ENCODE data around the gene ADAMTS10.

The ADAMTS10 gene

GRCh38 chr19:8573316-8573715, 37.2 kb downstream of the ADAMTS10 start:
- no peak for TF ChIP-seq ZBTB7A (IDR thresholded peaks at IDR 0.05; ENCODE audit: low read depth)
- no peak for TF ChIP-seq CEBPB (IDR thresholded peaks at IDR 0.05)
- TF ChIP-seq CREB1 (IDR thresholded peaks at IDR 0.05; ENCODE audit: low read depth) = no peak

- TF ChIP-seq FOXM1 (IDR thresholded peaks at IDR 0.05; ENCODE audit: borderline replicate concordance, low read depth) (no peak), TEAD4 (IDR thresholded peaks at IDR 0.05) (no peak), NFIC (IDR thresholded peaks at IDR 0.05) (no peak), CEBPB (IDR thresholded peaks at IDR 0.05) (no peak), ZBTB7A (IDR thresholded peaks at IDR 0.05; ENCODE audit: low read depth) (no peak), EP300 (IDR thresholded peaks at IDR 0.05; ENCODE audit: borderline replicate concordance) (no peak), EGR1 (IDR thresholded peaks at IDR 0.05) (no peak), RAD21 (IDR thresholded peaks at IDR 0.05; ENCODE audit: low read depth) (no peak), CREB1 (IDR thresholded peaks at IDR 0.05; ENCODE audit: low read depth) (no peak), YY1 (IDR thresholded peaks at IDR 0.05; ENCODE audit: low read depth) (no peak), TCF12 (IDR thresholded peaks at IDR 0.05; ENCODE audit: low read depth) (no peak), TAF1 (IDR thresholded peaks at IDR 0.05; ENCODE audit: low read depth) (no peak)
- TF ChIP-seq, protein P1, sequence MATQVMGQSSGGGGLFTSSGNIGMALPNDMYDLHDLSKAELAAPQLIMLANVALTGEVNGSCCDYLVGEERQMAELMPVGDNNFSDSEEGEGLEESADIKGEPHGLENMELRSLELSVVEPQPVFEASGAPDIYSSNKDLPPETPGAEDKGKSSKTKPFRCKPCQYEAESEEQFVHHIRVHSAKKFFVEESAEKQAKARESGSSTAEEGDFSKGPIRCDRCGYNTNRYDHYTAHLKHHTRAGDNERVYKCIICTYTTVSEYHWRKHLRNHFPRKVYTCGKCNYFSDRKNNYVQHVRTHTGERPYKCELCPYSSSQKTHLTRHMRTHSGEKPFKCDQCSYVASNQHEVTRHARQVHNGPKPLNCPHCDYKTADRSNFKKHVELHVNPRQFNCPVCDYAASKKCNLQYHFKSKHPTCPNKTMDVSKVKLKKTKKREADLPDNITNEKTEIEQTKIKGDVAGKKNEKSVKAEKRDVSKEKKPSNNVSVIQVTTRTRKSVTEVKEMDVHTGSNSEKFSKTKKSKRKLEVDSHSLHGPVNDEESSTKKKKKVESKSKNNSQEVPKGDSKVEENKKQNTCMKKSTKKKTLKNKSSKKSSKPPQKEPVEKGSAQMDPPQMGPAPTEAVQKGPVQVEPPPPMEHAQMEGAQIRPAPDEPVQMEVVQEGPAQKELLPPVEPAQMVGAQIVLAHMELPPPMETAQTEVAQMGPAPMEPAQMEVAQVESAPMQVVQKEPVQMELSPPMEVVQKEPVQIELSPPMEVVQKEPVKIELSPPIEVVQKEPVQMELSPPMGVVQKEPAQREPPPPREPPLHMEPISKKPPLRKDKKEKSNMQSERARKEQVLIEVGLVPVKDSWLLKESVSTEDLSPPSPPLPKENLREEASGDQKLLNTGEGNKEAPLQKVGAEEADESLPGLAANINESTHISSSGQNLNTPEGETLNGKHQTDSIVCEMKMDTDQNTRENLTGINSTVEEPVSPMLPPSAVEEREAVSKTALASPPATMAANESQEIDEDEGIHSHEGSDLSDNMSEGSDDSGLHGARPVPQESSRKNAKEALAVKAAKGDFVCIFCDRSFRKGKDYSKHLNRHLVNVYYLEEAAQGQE (IDR thresholded peaks at IDR 0.05; ENCODE audit: low read depth) = no peak
- TF ChIP-seq, protein P2, sequence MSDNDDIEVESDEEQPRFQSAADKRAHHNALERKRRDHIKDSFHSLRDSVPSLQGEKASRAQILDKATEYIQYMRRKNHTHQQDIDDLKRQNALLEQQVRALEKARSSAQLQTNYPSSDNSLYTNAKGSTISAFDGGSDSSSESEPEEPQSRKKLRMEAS (IDR thresholded peaks at IDR 0.05) = no peak
- TF ChIP-seq, protein P3, sequence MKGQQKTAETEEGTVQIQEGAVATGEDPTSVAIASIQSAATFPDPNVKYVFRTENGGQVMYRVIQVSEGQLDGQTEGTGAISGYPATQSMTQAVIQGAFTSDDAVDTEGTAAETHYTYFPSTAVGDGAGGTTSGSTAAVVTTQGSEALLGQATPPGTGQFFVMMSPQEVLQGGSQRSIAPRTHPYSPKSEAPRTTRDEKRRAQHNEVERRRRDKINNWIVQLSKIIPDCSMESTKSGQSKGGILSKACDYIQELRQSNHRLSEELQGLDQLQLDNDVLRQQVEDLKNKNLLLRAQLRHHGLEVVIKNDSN (IDR thresholded peaks at IDR 0.05) = no peak
Measured at GRCh38 chr19:8571006-8571411, 39.5 kb downstream of the ADAMTS10 start.

- no peak for TF ChIP-seq EGR1 (IDR thresholded peaks at IDR 0.05)
- TF ChIP-seq, protein P3 (IDR thresholded peaks at IDR 0.05) = no peak
- no peak for TF ChIP-seq CREB1 (IDR thresholded peaks at IDR 0.05; ENCODE audit: low read depth)
- no peak for TF ChIP-seq ZBTB7A (IDR thresholded peaks at IDR 0.05; ENCODE audit: low read depth)
- no peak for TF ChIP-seq TAF1 (IDR thresholded peaks at IDR 0.05; ENCODE audit: low read depth)
- no peak for TF ChIP-seq YY1 (IDR thresholded peaks at IDR 0.05; ENCODE audit: low read depth)
Measured at GRCh38 chr19:8569066-8569771, 41.3 kb downstream of the ADAMTS10 start.

- no peak for TF ChIP-seq TCF12 (IDR thresholded peaks at IDR 0.05; ENCODE audit: low read depth)
- no peak for TF ChIP-seq EGR1 (IDR thresholded peaks at IDR 0.05)
Measured at GRCh38 chr19:8567522-8568172, 42.9 kb downstream of the ADAMTS10 start.

DNA sequence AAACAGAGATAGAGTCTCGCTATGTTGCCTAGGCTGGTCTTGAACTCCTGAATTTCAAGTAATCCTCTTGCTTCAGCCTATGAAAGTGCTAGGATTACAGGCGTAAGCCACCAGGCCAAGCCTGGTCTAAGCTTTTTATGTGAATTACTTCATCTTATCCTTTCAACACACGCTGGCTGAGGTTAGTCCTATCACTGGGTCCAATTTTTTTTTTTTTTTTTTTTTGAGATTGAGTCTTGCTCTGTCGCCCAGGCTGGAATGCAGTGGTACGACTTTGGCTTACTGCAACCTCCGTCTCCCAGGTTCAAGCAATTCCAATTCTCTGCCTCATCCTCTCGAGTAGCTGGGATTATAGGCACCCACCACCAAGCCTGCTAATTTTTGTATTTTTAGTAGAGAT, 43.7 kb downstream of the ADAMTS10 start:
- TF ChIP-seq ZBTB7A (IDR thresholded peaks at IDR 0.05; ENCODE audit: low read depth) (no peak), FOXM1 (IDR thresholded peaks at IDR 0.05; ENCODE audit: borderline replicate concordance, low read depth) (no peak), YY1 (IDR thresholded peaks at IDR 0.05; ENCODE audit: low read depth) (no peak), EP300 (IDR thresholded peaks at IDR 0.05; ENCODE audit: borderline replicate concordance) (no peak), TAF1 (IDR thresholded peaks at IDR 0.05; ENCODE audit: low read depth) (no peak), TEAD4 (IDR thresholded peaks at IDR 0.05) (no peak), CREB1 (IDR thresholded peaks at IDR 0.05; ENCODE audit: low read depth) (no peak), CEBPB (IDR thresholded peaks at IDR 0.05) (no peak), NFIC (IDR thresholded peaks at IDR 0.05) (no peak), EGR1 (IDR thresholded peaks at IDR 0.05) (no peak), TCF12 (IDR thresholded peaks at IDR 0.05; ENCODE audit: low read depth) (no peak), RAD21 (IDR thresholded peaks at IDR 0.05; ENCODE audit: low read depth) (no peak)
- TF ChIP-seq, protein P2 (IDR thresholded peaks at IDR 0.05) = no peak
- TF ChIP-seq, protein P1 (IDR thresholded peaks at IDR 0.05; ENCODE audit: low read depth) = no peak
- TF ChIP-seq, protein P3 (IDR thresholded peaks at IDR 0.05) = no peak
